ENCODE measurements around the gene HOXA3. TPM values are rescaled to one million over a fixed set of nuclear protein-coding genes. Genes with fewer than 3 reads are reported as not detected.
A peak's percentile ranks its signal among the peaks of the same experiment; 100 is the strongest.

HOXA3 gene
- total RNA-seq, 1 donor from 2014 or later = not detected

DNA sequence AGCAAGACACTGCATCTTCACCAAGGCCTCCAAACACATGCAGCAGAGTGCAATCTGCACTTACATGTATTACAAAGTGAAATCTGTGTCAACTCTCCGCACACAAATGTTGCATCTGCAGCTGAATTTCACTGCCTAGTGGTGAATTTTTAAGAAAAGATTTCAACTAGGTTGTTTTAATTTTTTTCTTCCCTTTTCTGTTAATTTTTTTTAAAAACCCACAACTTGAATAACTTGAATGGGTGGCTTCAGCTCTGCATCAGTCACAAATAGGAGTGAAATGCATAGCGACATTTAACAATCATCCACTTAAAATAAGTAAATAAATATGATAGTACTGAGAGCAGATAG lies 41.6 kb upstream of the HOXA3 start:
- H3K27me3 Mint-ChIP-seq (ENCODE audit: insufficient read depth) = peaks cover 87% of the 10 kb centered on the region
- no peak overlapping the region for H3K27ac Mint-ChIP-seq
- no peak overlapping the region for H3K4me3 Mint-ChIP-seq
- DNase-seq (ENCODE audit: low spot score) = no peak
- intact Hi-C loops (cut with micrococcal nuclease) = loop anchor here (10.0 kb wide), 1 partner anchor 1339 kb away; no protein-coding TSS in a partner anchor
- no peaks in the 10 kb centered on the region for H3K36me3 Mint-ChIP-seq (ENCODE audit: low read depth)
- no peaks in the 10 kb centered on the region for H3K9me3 Mint-ChIP-seq
- H3K4me1 Mint-ChIP-seq (ENCODE audit: low read depth) = no peaks in the 10 kb centered on the region

GRCh38 chr7:27193335-27194001 lies 41.1 kb upstream of the HOXA3 start:
- Mint-ChIP-seq H3K4me1 (ENCODE audit: low read depth) (no peaks in the 10 kb centered on the region), H3K27ac (no peak overlapping the region), H3K4me3 (peak overlapping the region; percentile 26), H3K27me3 (ENCODE audit: insufficient read depth) (peaks cover 85% of the 10 kb centered on the region), H3K36me3 (ENCODE audit: low read depth) (no peaks in the 10 kb centered on the region), H3K9me3 (no peaks in the 10 kb centered on the region)
- intact Hi-C loops (cut with micrococcal nuclease) = loop anchor here (10.0 kb wide), 1 partner anchor 1339 kb away; no protein-coding TSS in a partner anchor
- DNase-seq (ENCODE audit: low spot score) = no peak

DNA sequence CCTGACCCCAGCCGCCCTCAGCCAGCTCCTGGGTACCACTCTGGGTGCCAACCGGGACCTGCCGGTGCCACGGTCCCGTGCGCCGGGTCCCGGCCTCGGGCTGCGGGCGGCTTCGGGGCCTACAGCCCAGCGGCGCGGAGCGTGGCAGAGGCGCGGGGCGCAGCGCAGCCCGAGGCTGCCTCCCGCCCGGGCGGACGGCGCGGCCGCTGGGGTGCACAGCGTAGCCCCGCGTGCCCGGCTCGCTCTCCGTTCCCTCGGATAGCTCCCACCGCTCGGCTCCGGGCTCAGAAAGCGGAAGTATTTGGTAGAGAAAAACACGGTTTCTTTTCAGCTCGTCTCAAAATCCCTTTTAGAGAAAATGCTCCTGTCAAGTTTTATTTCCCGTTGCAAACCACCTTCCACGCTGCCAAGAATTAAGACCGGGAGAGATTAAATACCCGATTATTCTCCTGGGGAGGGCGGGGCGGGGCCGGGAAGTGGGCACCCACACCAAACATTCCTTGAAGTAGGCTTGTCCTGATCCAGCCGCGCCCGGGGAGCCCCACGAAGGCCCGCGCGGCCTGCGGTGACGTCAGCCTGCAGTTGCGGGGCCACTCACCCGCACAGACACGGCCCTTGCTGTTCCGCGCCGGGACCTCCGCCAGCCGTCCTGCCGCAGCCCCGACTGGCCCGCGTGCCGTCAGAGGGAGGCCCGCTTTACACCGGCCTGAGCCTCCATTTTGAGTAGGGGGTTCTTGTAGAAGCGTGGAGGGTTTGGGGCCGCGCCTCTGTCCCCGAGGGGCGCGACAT lies 40.4 kb upstream of the HOXA3 start:
- no peak overlapping the region for H3K27ac Mint-ChIP-seq
- H3K4me3 Mint-ChIP-seq = no peak overlapping the region
- no peaks in the 10 kb centered on the region for H3K4me1 Mint-ChIP-seq (ENCODE audit: low read depth)
- H3K9me3 Mint-ChIP-seq = no peaks in the 10 kb centered on the region
- DNase-seq (ENCODE audit: low spot score) = no peak
- H3K36me3 Mint-ChIP-seq (ENCODE audit: low read depth) = no peaks in the 10 kb centered on the region
- peaks cover 85% of the 10 kb centered on the region for H3K27me3 Mint-ChIP-seq (ENCODE audit: insufficient read depth)
- intact Hi-C loops (cut with micrococcal nuclease) = loop anchor here (10.0 kb wide), 1 partner anchor 1338 kb away; no protein-coding TSS in a partner anchor

- intact Hi-C loops (cut with micrococcal nuclease) = loop anchor here (10.0 kb wide), 1 partner anchor 1337 kb away; no protein-coding TSS in a partner anchor
- H3K36me3 Mint-ChIP-seq (ENCODE audit: low read depth) = no peaks in the 10 kb centered on the region
- no peak overlapping the region for H3K27ac Mint-ChIP-seq
- H3K27me3 Mint-ChIP-seq (ENCODE audit: insufficient read depth) = peaks cover 85% of the 10 kb centered on the region
- H3K4me3 Mint-ChIP-seq = no peak overlapping the region
- no peaks in the 10 kb centered on the region for H3K4me1 Mint-ChIP-seq (ENCODE audit: low read depth)
- H3K9me3 Mint-ChIP-seq = no peaks in the 10 kb centered on the region
- no peak for DNase-seq (ENCODE audit: low spot score)
These were observed 39.6 kb upstream of the HOXA3 start for GRCh38 chr7:27191833-27192545.

GRCh38 chr7:27191161-27191731 lies 38.9 kb upstream of the HOXA3 start:
- DNase-seq (ENCODE audit: low spot score) = no peak
- Mint-ChIP-seq H3K4me3 (no peak overlapping the region), H3K27ac (peak overlapping the region; percentile 34), H3K9me3 (no peaks in the 10 kb centered on the region), H3K4me1 (ENCODE audit: low read depth) (no peaks in the 10 kb centered on the region), H3K36me3 (ENCODE audit: low read depth) (no peaks in the 10 kb centered on the region), H3K27me3 (ENCODE audit: insufficient read depth) (peaks cover 86% of the 10 kb centered on the region)
- intact Hi-C loops (cut with micrococcal nuclease) = loop anchor here (10.0 kb wide), 1 partner anchor 1336 kb away; no protein-coding TSS in a partner anchor

DNA sequence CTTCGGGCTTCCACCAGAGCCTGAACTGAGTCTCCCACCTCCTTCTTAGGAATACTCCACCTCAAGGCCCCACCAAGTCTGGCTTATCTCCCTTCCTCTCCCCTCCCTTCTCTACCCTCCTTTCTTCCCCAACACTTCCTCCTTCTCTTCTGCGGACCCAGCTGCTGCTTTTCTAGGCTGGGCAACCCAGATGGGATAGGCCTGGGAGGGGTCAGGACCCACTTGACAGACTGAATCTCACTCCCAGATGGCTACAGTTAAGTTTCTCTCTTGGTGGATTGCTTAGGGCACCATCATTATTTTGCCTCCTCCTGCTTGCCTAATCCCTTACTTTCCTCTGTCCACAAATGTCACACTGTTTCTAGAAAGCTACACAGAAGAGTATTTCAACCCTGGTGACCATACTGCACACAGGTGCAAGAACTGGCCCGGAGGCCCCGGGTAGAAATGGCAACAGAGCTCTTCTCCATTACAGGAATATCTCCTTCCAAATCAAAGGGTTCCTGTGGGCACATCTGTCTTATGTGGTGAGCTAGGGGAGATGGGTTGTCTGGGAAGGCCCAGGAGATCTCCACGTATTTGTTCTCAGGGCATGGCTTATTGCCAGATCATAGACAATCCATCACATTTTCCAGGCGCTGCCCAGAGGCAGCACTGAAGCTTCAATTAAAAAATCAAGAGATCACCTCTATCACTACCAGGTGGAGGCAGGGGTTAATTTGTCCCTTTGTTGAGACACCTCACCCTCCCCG lies 37.8 kb upstream of the HOXA3 start:
- H3K36me3 Mint-ChIP-seq (ENCODE audit: low read depth) = no peaks in the 10 kb centered on the region
- H3K27me3 Mint-ChIP-seq (ENCODE audit: insufficient read depth) = peaks cover 89% of the 10 kb centered on the region
- no peaks in the 10 kb centered on the region for H3K4me1 Mint-ChIP-seq (ENCODE audit: low read depth)
- peak overlapping the region; percentile 15 for H3K27ac Mint-ChIP-seq
- H3K9me3 Mint-ChIP-seq = no peaks in the 10 kb centered on the region
- DNase-seq (ENCODE audit: low spot score) = no peak
- no peak overlapping the region for H3K4me3 Mint-ChIP-seq
- intact Hi-C loops (cut with micrococcal nuclease) = loop anchor here (5.0 to 10.0 kb wide), 2 partner anchors 52 to 1335 kb away; partner anchors contain the start of gene EVX1

DNA sequence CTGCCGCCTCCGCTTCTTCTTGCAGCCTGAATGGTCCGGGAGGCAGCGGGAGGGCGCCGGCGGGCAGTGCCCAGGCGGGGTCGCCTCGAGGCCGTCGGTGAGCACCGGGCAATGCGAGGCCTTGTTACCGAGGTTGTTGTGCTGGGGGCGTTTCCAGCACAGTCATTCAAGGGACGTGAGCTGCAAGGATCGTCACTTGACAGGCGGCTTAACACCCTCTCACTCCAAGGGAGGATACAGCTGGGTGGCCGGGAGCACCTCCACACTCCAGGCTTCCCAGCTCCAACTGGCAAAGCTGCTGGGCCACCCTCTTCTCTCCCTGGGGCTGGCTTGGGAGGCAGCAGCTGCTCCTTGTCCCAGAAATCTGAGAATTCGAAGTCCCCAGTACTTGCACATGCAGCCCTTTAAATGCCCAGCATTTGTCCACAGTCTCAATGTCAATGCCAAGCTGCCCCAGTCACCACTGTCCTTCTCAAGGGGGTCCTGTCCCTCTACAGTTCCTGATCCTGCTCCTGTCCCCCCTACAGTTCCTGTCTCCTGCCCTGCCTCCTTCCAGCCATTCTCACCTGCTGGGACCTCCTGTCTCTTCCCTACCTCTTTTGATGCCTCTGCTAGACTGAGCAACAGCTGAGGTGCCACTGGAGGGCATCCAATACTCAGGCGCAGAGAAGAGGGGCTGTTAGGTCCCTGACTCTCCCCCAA lies 37.1 kb upstream of the HOXA3 start:
- H3K36me3 Mint-ChIP-seq (ENCODE audit: low read depth) = no peaks in the 10 kb centered on the region
- DNase-seq (ENCODE audit: low spot score) = no peak
- intact Hi-C loops (cut with micrococcal nuclease) = loop anchor here (5.0 kb wide), 1 partner anchor 53 kb away; the partner anchor contains the start of gene EVX1
- no peaks in the 10 kb centered on the region for H3K4me1 Mint-ChIP-seq (ENCODE audit: low read depth)
- H3K27me3 Mint-ChIP-seq (ENCODE audit: insufficient read depth) = peaks cover 88% of the 10 kb centered on the region
- no peak overlapping the region for H3K4me3 Mint-ChIP-seq
- peak overlapping the region; percentile 15 for H3K27ac Mint-ChIP-seq
- H3K9me3 Mint-ChIP-seq = no peaks in the 10 kb centered on the region

GRCh38 chr7:27188386-27189294 lies 36.3 kb upstream of the HOXA3 start:
- no peaks in the 10 kb centered on the region for H3K36me3 Mint-ChIP-seq (ENCODE audit: low read depth)
- DNase-seq (ENCODE audit: low spot score) = no peak
- intact Hi-C loops (cut with micrococcal nuclease) = loop anchor here (5.0 kb wide), 1 partner anchor 54 kb away; the partner anchor contains the start of gene EVX1
- H3K27me3 Mint-ChIP-seq (ENCODE audit: insufficient read depth) = peaks cover 86% of the 10 kb centered on the region
- H3K9me3 Mint-ChIP-seq = no peaks in the 10 kb centered on the region
- H3K27ac Mint-ChIP-seq = peak overlapping the region; percentile 40
- H3K4me3 Mint-ChIP-seq = peak overlapping the region; percentile 54
- H3K4me1 Mint-ChIP-seq (ENCODE audit: low read depth) = no peaks in the 10 kb centered on the region

- DNase-seq (ENCODE audit: low spot score) = no peak
- H3K4me1 Mint-ChIP-seq (ENCODE audit: low read depth) = no peaks in the 10 kb centered on the region
- no peak overlapping the region for H3K27ac Mint-ChIP-seq
- H3K9me3 Mint-ChIP-seq = no peaks in the 10 kb centered on the region
- no peak overlapping the region for H3K4me3 Mint-ChIP-seq
- intact Hi-C loops (cut with micrococcal nuclease) = loop anchor here (5.0 kb wide), 1 partner anchor 55 kb away; the partner anchor contains the start of gene EVX1
- no peaks in the 10 kb centered on the region for H3K36me3 Mint-ChIP-seq (ENCODE audit: low read depth)
- H3K27me3 Mint-ChIP-seq (ENCODE audit: insufficient read depth) = peaks cover 87% of the 10 kb centered on the region
These were observed 35.3 kb upstream of the HOXA3 start for GRCh38 chr7:27187475-27188385.

All from activated T-helper 1 cell treated with anti-CD3 and anti-CD28 coated beads, Interleukin-12 subunit alpha, Interleukin-12 subunit beta, Interleukin-2, Interleukin-4 antibody, amounts not matched to agents 30 ng/mL and 10 ng/mL and 1 ng/mL, durations not matched to agents 14 hours and 24 hours and 36 hours (primary cell).